Ishikawa (cell line): ENCODE measurements around the gene SLC19A3.
A peak's percentile ranks its signal among the peaks of the same experiment; 100 is the strongest.

Source experiments
- EP300 ChIP-seq: IDR thresholded peaks from 2 replicates; pipeline ENCODE4 v1.6.1; 2012; ENCODE audit warnings: borderline replicate concordance
- RAD21 ChIP-seq: IDR thresholded peaks from 2 replicates; pipeline ENCODE4 v1.6.1; 2012; ENCODE audit warnings: low read depth

- TF ChIP-seq RAD21 = peak; percentile 70
- TF ChIP-seq EP300 = no peak
Observed at GRCh38 chr2:227748079-227748478, 30.3 kb upstream of the SLC19A3 start.
